ENCODE data around the gene MS4A7.

The MS4A7 gene

DNA sequence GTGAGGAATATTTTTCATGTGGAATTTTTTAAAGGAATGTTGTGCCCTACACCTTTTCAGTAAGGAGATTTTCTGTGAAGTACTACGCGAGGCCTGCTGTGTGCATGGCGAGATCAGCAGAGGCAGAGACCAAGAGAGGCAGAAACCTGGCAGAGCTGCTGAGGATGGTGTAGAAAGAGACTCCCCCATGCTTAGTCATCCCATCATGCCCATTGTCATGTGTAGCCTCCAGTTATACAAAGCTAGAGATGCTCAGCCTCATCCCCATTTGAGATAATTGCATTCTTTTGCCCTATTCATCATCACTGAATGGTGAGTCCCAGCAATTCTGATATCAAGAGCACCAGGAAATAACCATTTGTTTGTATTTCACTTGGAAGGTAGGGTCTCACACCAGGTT is 3.0 kb upstream of the MS4A7 start:
- no peaks in the 10 kb centered on the region for H4K20me1 ChIP-seq (ENCODE audit: low read depth, low read length)
- peaks cover 23% of the 10 kb centered on the region for H3F3A ChIP-seq (ENCODE audit: insufficient read depth)
- no peaks in the 10 kb centered on the region for H3K9me2 ChIP-seq (replicated peaks; ENCODE audit: insufficient read depth, low read length)
- H2AFZ ChIP-seq (ENCODE audit: low read depth, low read length, severe bottlenecking) = no peak overlapping the region
- H3K79me2 ChIP-seq (ENCODE audit: insufficient read depth, low read length) = no peaks in the 10 kb centered on the region; the same call in 1 of the 2 replicates
- no peaks in the 10 kb centered on the region for H3K9me3 ChIP-seq (ENCODE audit: insufficient read depth, low read length)
- no peak overlapping the region for H3K9ac ChIP-seq (ENCODE audit: low read length)
- no peak overlapping the region for H3K4me3 ChIP-seq (ENCODE audit: insufficient read depth, low read length, poor library complexity, severe bottlenecking)
- H3K36me3 ChIP-seq (ENCODE audit: low read length) = no peaks in the 10 kb centered on the region
- TF ChIP-seq, protein P1, sequence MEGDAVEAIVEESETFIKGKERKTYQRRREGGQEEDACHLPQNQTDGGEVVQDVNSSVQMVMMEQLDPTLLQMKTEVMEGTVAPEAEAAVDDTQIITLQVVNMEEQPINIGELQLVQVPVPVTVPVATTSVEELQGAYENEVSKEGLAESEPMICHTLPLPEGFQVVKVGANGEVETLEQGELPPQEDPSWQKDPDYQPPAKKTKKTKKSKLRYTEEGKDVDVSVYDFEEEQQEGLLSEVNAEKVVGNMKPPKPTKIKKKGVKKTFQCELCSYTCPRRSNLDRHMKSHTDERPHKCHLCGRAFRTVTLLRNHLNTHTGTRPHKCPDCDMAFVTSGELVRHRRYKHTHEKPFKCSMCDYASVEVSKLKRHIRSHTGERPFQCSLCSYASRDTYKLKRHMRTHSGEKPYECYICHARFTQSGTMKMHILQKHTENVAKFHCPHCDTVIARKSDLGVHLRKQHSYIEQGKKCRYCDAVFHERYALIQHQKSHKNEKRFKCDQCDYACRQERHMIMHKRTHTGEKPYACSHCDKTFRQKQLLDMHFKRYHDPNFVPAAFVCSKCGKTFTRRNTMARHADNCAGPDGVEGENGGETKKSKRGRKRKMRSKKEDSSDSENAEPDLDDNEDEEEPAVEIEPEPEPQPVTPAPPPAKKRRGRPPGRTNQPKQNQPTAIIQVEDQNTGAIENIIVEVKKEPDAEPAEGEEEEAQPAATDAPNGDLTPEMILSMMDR (IDR thresholded peaks at IDR 0.05; ENCODE audit: insufficient read depth, low read length, poor library complexity, severe bottlenecking) = no peak
- no peak for TF ChIP-seq EZH2phosphoT487 (conservative IDR thresholded peaks at IDR 0.05; ENCODE audit: low read length)
- H3K27ac ChIP-seq (ENCODE audit: low read depth, low read length) = no peak overlapping the region
- H3K27me3 ChIP-seq (ENCODE audit: low read length) = no peaks in the 10 kb centered on the region
- H3K4me2 ChIP-seq (ENCODE audit: low read depth, low read length, poor library complexity, severe bottlenecking) = no peak overlapping the region

GRCh38 chr11:60376601-60377000 is 1.7 kb upstream of the MS4A7 start:
- Histone ChIP-seq H3K79me2 (ENCODE audit: insufficient read depth, low read length) (no peaks in the 10 kb centered on the region; the same call in 1 of the 2 replicates), H3K36me3 (ENCODE audit: low read length) (no peaks in the 10 kb centered on the region), H3K4me2 (ENCODE audit: low read depth, low read length, poor library complexity, severe bottlenecking) (no peak overlapping the region), H4K20me1 (ENCODE audit: low read depth, low read length) (no peaks in the 10 kb centered on the region), H3K9me3 (ENCODE audit: insufficient read depth, low read length) (no peaks in the 10 kb centered on the region), H3K9me2 (replicated peaks; ENCODE audit: insufficient read depth, low read length) (no peaks in the 10 kb centered on the region), H2AFZ (ENCODE audit: low read depth, low read length, severe bottlenecking) (no peak overlapping the region), H3K4me3 (ENCODE audit: insufficient read depth, low read length, poor library complexity, severe bottlenecking) (no peak overlapping the region), H3K9ac (ENCODE audit: low read length) (no peak overlapping the region), H3K27me3 (ENCODE audit: low read length) (no peaks in the 10 kb centered on the region), H3K27ac (ENCODE audit: low read depth, low read length) (peak overlapping the region; percentile 90), H3F3A (ENCODE audit: insufficient read depth) (peaks cover 23% of the 10 kb centered on the region)
- TF ChIP-seq, protein P1 (IDR thresholded peaks at IDR 0.05; ENCODE audit: insufficient read depth, low read length, poor library complexity, severe bottlenecking) = no peak
- no peak for TF ChIP-seq EZH2phosphoT487 (conservative IDR thresholded peaks at IDR 0.05; ENCODE audit: low read length)

DNA sequence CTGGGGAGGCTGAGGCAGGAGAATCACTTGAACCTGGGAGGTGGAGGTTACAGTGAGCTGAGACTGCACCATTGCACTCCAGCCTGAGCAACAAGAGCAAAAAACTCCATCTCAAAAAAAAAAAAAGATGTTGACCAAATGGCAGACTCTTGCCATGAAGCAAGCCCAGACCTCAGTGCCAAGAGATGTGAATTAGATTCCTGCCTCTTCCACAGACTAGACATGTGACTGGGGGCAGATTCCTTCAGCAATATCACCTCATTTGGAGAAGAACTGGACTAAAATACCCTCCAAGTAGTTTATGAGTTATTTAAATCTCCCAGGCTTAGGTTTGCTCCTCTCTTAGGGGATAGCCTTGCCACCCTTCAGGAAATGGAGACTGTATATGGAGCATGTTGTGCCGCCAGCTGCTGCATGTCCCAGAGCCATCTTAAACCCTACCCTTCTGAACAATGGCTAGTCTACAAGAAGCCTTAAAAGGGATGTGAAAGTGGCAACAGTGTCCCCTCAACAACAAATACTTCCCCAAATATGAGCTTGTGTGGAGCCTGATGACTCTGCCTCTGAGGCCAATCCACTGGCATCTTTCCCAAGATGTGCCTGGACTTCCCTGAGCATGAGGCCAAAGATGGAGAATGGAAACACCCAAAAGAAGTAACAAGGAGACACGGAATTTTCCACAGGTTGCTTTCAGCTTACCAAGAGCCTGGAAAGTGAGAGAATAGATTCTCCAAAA is 763 bp upstream of the MS4A7 start:
- Histone ChIP-seq H3K27me3 (ENCODE audit: low read length) (no peaks in the 10 kb centered on the region), H4K20me1 (ENCODE audit: low read depth, low read length) (no peaks in the 10 kb centered on the region), H2AFZ (ENCODE audit: low read depth, low read length, severe bottlenecking) (no peak overlapping the region), H3F3A (ENCODE audit: insufficient read depth) (peaks cover 23% of the 10 kb centered on the region), H3K9ac (ENCODE audit: low read length) (peak overlapping the region; percentile 56), H3K9me2 (replicated peaks; ENCODE audit: insufficient read depth, low read length) (no peaks in the 10 kb centered on the region), H3K27ac (ENCODE audit: low read depth, low read length) (peak overlapping the region; percentile 90), H3K4me2 (ENCODE audit: low read depth, low read length, poor library complexity, severe bottlenecking) (peak overlapping the region; percentile 81), H3K36me3 (ENCODE audit: low read length) (no peaks in the 10 kb centered on the region), H3K79me2 (ENCODE audit: insufficient read depth, low read length) (no peaks in the 10 kb centered on the region; the same call in 1 of the 2 replicates), H3K4me3 (ENCODE audit: insufficient read depth, low read length, poor library complexity, severe bottlenecking) (peak overlapping the region; percentile 30), H3K9me3 (ENCODE audit: insufficient read depth, low read length) (no peaks in the 10 kb centered on the region)
- TF ChIP-seq, protein P1 (IDR thresholded peaks at IDR 0.05; ENCODE audit: insufficient read depth, low read length, poor library complexity, severe bottlenecking) = no peak
- no peak for TF ChIP-seq EZH2phosphoT487 (conservative IDR thresholded peaks at IDR 0.05; ENCODE audit: low read length)

All from SU-DHL-6 (cell line).